Ovary (tissue), 3 donors: ENCODE measurements around the gene ST6GALNAC2.

Experiments
- CTCF ChIP-seq, 3 donors: fragments of 450-650 bp in 2 of 3; fragments of 200-600 bp in 1 of 3; IDR thresholded peaks; one replicate each; pipeline versions ENCODE4 v1.5.1 to v1.8.0; 2016 to 2022; ENCODE audit warnings: antibody characterized with exemption in 3 of 3, mild to moderate bottlenecking in 1 of 3
- EP300 ChIP-seq: sonication (generic); formaldehyde crosslinking; IDR thresholded peaks from one replicate; pipeline ENCODE4 v1.6.1; 2017; ENCODE audit warnings: antibody characterized with exemption
- POLR2A ChIP-seq: fragments of 450-650 bp; IDR thresholded peaks from one replicate; pipeline ENCODE4 v1.6.1; 2017; ENCODE audit warnings: antibody characterized with exemption, mild to moderate bottlenecking, moderate library complexity
- donor health status: DM: no; HTN: no; CAD: no.

GRCh38 chr17:76573096-76573495, 12.6 kb downstream of the ST6GALNAC2 start:
- TF ChIP-seq CTCF (IDR thresholded peaks at IDR 0.05) (no peak), POLR2A (no peak), EP300 (no peak)
